SJSA1 (cell line): Measurements from ENCODE around the gene CRISPLD2. TPM values are rescaled to one million over a fixed set of nuclear protein-coding genes. Genes with fewer than 3 reads are reported as not detected.

ENCODE experiments used
- DNase-seq, 2 experiments: peaks; one replicate each; pipeline ENCODE4 v3.0.0-alpha.2; 2015 to 2020; ENCODE audit warnings: low spot score in 2 of 2, low read depth in 1 of 2
- H3K27ac ChIP-seq: fragments of 250-450 bp; sonication (Bioruptor Pico); 2 replicates; pipeline ENCODE4 v1.5.1; 2020; ENCODE audit warnings: mild to moderate bottlenecking, moderate library complexity
- H3K27me3 ChIP-seq: fragments of 250-450 bp; sonication (Bioruptor Pico); replicated peaks from 2 replicates; pipeline ENCODE4 v1.5.1; 2020; ENCODE audit warnings: mild to moderate bottlenecking, moderate library complexity
- H3K36me3 ChIP-seq: fragments of 250-450 bp; sonication (Bioruptor Pico); 2 replicates; pipeline ENCODE4 v1.5.1; 2020; ENCODE audit warnings: mild to moderate bottlenecking
- H3K4me1 ChIP-seq: fragments of 250-450 bp; sonication (Bioruptor Pico); replicated peaks from 2 replicates; pipeline ENCODE4 v1.6.1; 2021; ENCODE audit warnings: mild to moderate bottlenecking
- H3K4me3 ChIP-seq: fragments of 250-450 bp; sonication (Bioruptor Pico); 2 replicates; pipeline ENCODE4 v1.5.1; 2020; ENCODE audit warnings: mild to moderate bottlenecking
- H3K9me3 ChIP-seq: fragments of 250-450 bp; sonication (Bioruptor Pico); replicated peaks from 2 replicates; pipeline ENCODE4 v1.5.1; 2020; ENCODE audit warnings: mild to moderate bottlenecking
- total RNA-seq: library from RNA; depleted of rRNA; stranded (reverse); fragments of >200 nt; shearing (Covaris generic); gene quantifications from 2 replicates; pipeline ENCODE4 v1.2.3, GENCODE V29; 2014

The CRISPLD2 gene
- total RNA-seq, 1 experiment from 2014 or later, result 6.4 TPM

DNA sequence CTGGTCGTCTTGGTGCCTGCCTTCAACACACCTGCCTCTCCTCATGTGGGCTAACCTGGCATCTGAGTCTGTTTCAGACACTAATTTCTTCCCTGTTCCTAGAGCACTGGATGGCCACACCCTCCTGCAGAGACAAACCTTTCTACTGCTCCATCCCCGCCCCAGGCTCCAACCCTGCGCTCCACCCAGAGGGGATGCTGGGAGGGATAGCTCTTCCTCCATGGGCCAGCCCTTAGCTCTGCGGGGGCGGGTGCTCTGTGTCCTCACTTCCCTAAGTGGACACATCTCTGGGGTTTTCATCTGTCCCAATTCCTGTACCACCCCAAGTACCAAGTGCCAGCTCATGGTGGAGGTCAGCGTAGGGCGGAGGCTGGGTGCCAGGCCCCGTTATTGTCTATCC lies 11.0 kb upstream of the CRISPLD2 start:
- Histone ChIP-seq H3K27me3 (no peaks in the 10 kb centered on the region), H3K27ac (no peak overlapping the region)

GRCh38 chr16:84810518-84811273 lies 9.1 kb upstream of the CRISPLD2 start:
- no peaks in the 10 kb centered on the region for H3K36me3 ChIP-seq
- H3K4me3 ChIP-seq, result no peak overlapping the region
- peak in 1 of 2 experiments; percentile 59 for DNase-seq
- no peak overlapping the region for H3K27ac ChIP-seq
- H3K27me3 ChIP-seq, result 0 out of 2 replicates have a peak, but pooled peaks cover 4% of the 10 kb centered on the region
- peaks cover 31% of the 10 kb centered on the region for H3K4me1 ChIP-seq
- no peaks in the 10 kb centered on the region for H3K9me3 ChIP-seq

More for the DNA sequence above, 11.0 kb upstream of the CRISPLD2 start:
- Histone ChIP-seq H3K9me3 (no peaks in the 10 kb centered on the region), H3K4me1 (peaks cover 36% of the 10 kb centered on the region), H3K36me3 (no peaks in the 10 kb centered on the region), H3K4me3 (no peak overlapping the region)
- no peak for DNase-seq

DNA sequence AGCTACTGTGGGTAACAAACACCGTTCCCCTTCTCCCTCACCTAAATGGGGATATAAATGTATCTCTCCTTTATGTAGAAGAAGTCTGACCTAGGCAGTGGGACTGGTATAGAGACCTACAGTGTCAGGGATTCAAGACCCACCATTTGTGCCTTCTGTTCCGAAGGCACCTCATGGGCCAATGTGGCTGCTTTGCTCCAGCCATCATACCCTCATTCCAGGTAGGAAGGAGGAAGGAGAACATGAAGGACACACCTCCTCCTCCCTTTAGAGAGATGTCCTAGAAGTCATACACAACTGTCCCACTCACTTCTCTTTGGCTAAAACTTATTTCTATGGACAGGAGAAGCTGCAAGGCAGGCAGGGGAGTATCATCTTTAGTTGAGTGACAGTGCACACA lies 8.3 kb upstream of the CRISPLD2 start:
- Histone ChIP-seq H3K4me1 (peaks cover 23% of the 10 kb centered on the region), H3K36me3 (no peaks in the 10 kb centered on the region), H3K4me3 (no peak overlapping the region), H3K27me3 (0 out of 2 replicates have a peak, but pooled peaks cover 4% of the 10 kb centered on the region), H3K9me3 (no peaks in the 10 kb centered on the region), H3K27ac (no peak overlapping the region)
- no peak for DNase-seq

DNA sequence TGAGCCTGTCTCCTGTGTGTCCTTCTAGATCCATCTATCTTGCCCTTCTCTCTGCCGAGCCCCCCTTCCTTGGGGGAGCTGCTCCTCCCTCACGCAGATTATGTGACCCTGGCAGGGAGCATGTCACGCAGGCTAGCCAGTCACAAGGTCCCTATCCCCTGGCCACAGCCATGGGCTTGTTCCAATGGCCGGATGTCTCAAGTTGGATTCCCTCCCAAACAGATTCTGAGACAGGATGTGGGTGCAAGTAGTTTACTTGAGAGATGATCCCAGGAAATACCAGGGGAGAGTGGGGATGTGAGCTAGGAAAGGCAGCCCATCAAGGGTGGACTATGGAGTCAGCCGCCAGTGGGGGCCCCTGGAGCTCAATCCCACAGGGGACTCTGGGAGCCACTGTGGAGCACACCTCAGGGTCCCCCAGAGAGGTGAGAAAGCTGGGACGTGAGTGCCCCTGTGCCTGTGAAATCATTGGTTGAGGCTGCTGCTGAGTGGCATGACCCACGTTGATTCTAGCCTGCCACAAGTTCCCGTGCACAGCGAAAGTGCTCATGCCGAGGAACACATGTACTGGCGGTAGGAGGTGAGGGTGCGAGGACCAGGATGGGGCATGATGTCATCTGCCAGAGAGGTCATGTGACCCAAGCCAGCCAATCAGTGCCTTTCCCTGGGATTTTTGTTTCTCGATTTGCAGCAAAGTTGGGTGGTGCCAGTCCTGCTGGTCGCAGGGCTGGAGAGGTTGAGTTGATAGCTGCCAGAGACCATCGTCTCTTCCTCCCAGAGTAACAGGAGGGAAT lies 6.4 kb upstream of the CRISPLD2 start:
- Histone ChIP-seq H3K36me3 (no peaks in the 10 kb centered on the region), H3K27ac (no peak overlapping the region), H3K9me3 (no peaks in the 10 kb centered on the region), H3K4me3 (no peak overlapping the region), H3K4me1 (peaks cover 11% of the 10 kb centered on the region), H3K27me3 (0 out of 2 replicates have a peak, but pooled peaks cover 4% of the 10 kb centered on the region)
- no peak for DNase-seq

- Histone ChIP-seq H3K4me3 (no peak overlapping the region), H3K27ac (no peak overlapping the region), H3K9me3 (no peaks in the 10 kb centered on the region), H3K4me1 (peaks cover 21% of the 10 kb centered on the region), H3K27me3 (0 out of 2 replicates have a peak, but pooled peaks cover 4% of the 10 kb centered on the region), H3K36me3 (no peaks in the 10 kb centered on the region)
- DNase-seq, result no peak
Measured at GRCh38 chr16:84815462-84815861, 4.3 kb upstream of the CRISPLD2 start.

GRCh38 chr16:84816023-84816422 lies 3.8 kb upstream of the CRISPLD2 start:
- Histone ChIP-seq H3K4me3 (no peak overlapping the region), H3K4me1 (peaks cover 20% of the 10 kb centered on the region), H3K9me3 (no peaks in the 10 kb centered on the region), H3K27me3 (0 out of 2 replicates have a peak, but pooled peaks cover 4% of the 10 kb centered on the region), H3K36me3 (no peaks in the 10 kb centered on the region), H3K27ac (no peak overlapping the region)
- no peak for DNase-seq

GRCh38 chr16:84816485-84816884 lies 3.3 kb upstream of the CRISPLD2 start:
- no peaks in the 10 kb centered on the region for H3K36me3 ChIP-seq
- H3K27me3 ChIP-seq, result 0 out of 2 replicates have a peak, but pooled peaks cover 4% of the 10 kb centered on the region
- no peak for DNase-seq
- H3K4me3 ChIP-seq, result no peak overlapping the region
- H3K27ac ChIP-seq, result no peak overlapping the region
- H3K9me3 ChIP-seq, result no peaks in the 10 kb centered on the region
- H3K4me1 ChIP-seq, result peaks cover 16% of the 10 kb centered on the region

DNA sequence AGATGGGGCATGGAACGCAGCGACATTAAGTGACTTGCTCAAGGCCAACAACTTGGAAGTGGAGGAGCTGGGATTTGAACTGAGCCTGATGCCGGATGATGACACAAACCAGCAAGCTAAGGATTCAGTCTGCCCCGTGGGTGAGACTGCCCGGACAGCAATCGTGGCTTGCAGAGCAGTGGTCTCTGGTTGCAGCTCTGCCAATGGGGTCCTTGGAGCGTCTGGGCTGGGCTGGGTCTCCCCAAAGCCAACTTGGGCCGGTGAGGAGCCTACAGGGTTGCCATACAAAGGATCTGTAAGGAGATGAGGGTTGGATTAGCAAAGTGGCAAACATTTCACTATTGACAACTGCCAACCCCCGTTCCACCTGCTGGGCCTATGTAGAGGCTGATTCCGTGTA lies 2.6 kb upstream of the CRISPLD2 start:
- H3K4me3 ChIP-seq, result no peak overlapping the region
- H3K9me3 ChIP-seq, result no peaks in the 10 kb centered on the region
- H3K4me1 ChIP-seq, result peaks cover 16% of the 10 kb centered on the region
- DNase-seq, result no peak
- no peaks in the 10 kb centered on the region for H3K36me3 ChIP-seq
- no peak overlapping the region for H3K27ac ChIP-seq
- H3K27me3 ChIP-seq, result 0 out of 2 replicates have a peak, but pooled peaks cover 4% of the 10 kb centered on the region

GRCh38 chr16:84817613-84818012 lies 2.2 kb upstream of the CRISPLD2 start:
- H3K36me3 ChIP-seq, result no peaks in the 10 kb centered on the region
- peaks cover 16% of the 10 kb centered on the region for H3K4me1 ChIP-seq
- H3K9me3 ChIP-seq, result no peaks in the 10 kb centered on the region
- DNase-seq, result no peak
- 0 out of 2 replicates have a peak, but pooled peaks cover 4% of the 10 kb centered on the region for H3K27me3 ChIP-seq
- no peak overlapping the region for H3K4me3 ChIP-seq
- no peak overlapping the region for H3K27ac ChIP-seq

DNA sequence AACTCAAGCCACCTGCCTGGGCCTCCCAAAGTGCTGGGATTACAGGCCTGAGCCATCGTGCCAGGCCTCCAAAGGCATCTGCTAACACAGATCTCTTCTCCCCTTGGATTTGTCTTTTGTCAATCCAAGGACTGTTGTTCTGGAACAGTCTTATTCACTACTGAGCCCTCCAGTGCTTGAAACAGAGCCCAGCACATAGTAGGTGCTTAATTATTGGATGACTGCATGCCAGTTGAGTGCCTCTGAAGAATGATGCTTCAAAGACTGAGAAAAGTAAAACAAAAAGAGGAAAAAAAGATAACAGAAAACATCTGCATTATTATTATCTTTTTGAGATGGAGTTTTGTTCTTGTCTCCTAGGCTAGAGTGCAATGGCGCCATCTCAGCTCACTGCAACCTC lies 1.7 kb upstream of the CRISPLD2 start:
- no peak overlapping the region for H3K4me3 ChIP-seq
- H3K27me3 ChIP-seq, result 0 out of 2 replicates have a peak, but pooled peaks cover 4% of the 10 kb centered on the region
- H3K27ac ChIP-seq, result no peak overlapping the region
- no peaks in the 10 kb centered on the region for H3K9me3 ChIP-seq
- no peak for DNase-seq
- peaks cover 16% of the 10 kb centered on the region for H3K4me1 ChIP-seq
- H3K36me3 ChIP-seq, result no peaks in the 10 kb centered on the region

GRCh38 chr16:84818989-84819643 lies 669 bp upstream of the CRISPLD2 start:
- 0 out of 2 replicates have a peak, but pooled peaks cover 1% of the 10 kb centered on the region for H3K27me3 ChIP-seq
- H3K9me3 ChIP-seq, result no peaks in the 10 kb centered on the region
- no peak overlapping the region; the same call in 1 of the 2 replicates for H3K4me3 ChIP-seq
- H3K27ac ChIP-seq, result no peak overlapping the region
- H3K4me1 ChIP-seq, result peaks cover 16% of the 10 kb centered on the region
- no peak for DNase-seq
- no peaks in the 10 kb centered on the region for H3K36me3 ChIP-seq

GRCh38 chr16:84820305-84820684 lies 510 bp downstream of the CRISPLD2 start:
- Histone ChIP-seq H3K4me1 (peaks cover 16% of the 10 kb centered on the region), H3K4me3 (peak overlapping the region; percentile 35), H3K27me3 (no peaks in the 10 kb centered on the region), H3K36me3 (no peaks in the 10 kb centered on the region), H3K27ac (no peak overlapping the region), H3K9me3 (no peaks in the 10 kb centered on the region)
- DNase-seq, result no peak

GRCh38 chr16:84820771-84821170 lies 986 bp downstream of the CRISPLD2 start:
- no peaks in the 10 kb centered on the region for H3K27me3 ChIP-seq
- H3K4me3 ChIP-seq, result no peak overlapping the region
- H3K9me3 ChIP-seq, result no peaks in the 10 kb centered on the region
- no peak for DNase-seq
- H3K27ac ChIP-seq, result no peak overlapping the region
- peaks cover 16% of the 10 kb centered on the region for H3K4me1 ChIP-seq
- H3K36me3 ChIP-seq, result no peaks in the 10 kb centered on the region
